ENCODE measurements around the gene IRF7. TPM values are rescaled to one million over a fixed set of nuclear protein-coding genes. Genes with fewer than 3 reads are reported as not detected.

The IRF7 gene
- polyA plus RNA-seq, 1 of the 3 experiments (the other 2 are of a cell fraction): 6.3 TPM

GRCh38 chr11:595400-595799, 20.4 kb downstream of the IRF7 start:
- peaks cover 37 to 76% of the 10 kb centered on the region in 2 experiments for H3K36me3 ChIP-seq (replicated peaks in 1 of 2; ENCODE audit: control insufficient read depth in 1 of 2, insufficient read depth in 2 of 2, low read length in 1 of 2)
- no peak overlapping the region for H3K4me2 ChIP-seq
- WGBS (ENCODE audit: low lambda C conversion rate): 94% methylated on average over 9 of the region's 10 CpGs
- H3K4me3 ChIP-seq (ENCODE audit: low read depth in 2 of 2, low read length in 1 of 2): no peak overlapping the region
- H3K4me1 ChIP-seq (ENCODE audit: control insufficient read depth in 1 of 2, insufficient read depth in 2 of 2, low read depth in 1 of 2, low read length in 1 of 2): no peaks in the 10 kb centered on the region
- H3K9me2 ChIP-seq: no peaks in the 10 kb centered on the region
- TF ChIP-seq, protein P1, sequence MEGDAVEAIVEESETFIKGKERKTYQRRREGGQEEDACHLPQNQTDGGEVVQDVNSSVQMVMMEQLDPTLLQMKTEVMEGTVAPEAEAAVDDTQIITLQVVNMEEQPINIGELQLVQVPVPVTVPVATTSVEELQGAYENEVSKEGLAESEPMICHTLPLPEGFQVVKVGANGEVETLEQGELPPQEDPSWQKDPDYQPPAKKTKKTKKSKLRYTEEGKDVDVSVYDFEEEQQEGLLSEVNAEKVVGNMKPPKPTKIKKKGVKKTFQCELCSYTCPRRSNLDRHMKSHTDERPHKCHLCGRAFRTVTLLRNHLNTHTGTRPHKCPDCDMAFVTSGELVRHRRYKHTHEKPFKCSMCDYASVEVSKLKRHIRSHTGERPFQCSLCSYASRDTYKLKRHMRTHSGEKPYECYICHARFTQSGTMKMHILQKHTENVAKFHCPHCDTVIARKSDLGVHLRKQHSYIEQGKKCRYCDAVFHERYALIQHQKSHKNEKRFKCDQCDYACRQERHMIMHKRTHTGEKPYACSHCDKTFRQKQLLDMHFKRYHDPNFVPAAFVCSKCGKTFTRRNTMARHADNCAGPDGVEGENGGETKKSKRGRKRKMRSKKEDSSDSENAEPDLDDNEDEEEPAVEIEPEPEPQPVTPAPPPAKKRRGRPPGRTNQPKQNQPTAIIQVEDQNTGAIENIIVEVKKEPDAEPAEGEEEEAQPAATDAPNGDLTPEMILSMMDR (IDR thresholded peaks at IDR 0.05): no peak
- TF ChIP-seq JUND (IDR thresholded peaks at IDR 0.05): no peak
- no peak for TF ChIP-seq NFIC (IDR thresholded peaks at IDR 0.05; ENCODE audit: borderline replicate concordance)
- H3K9me3 ChIP-seq: no peaks in the 10 kb centered on the region
- H2AFZ ChIP-seq (ENCODE audit: low read depth): no peak overlapping the region
- no peaks in the 10 kb centered on the region for H3F3A ChIP-seq (replicated peaks; ENCODE audit: insufficient read depth)
- no peaks in the 10 kb centered on the region for H3K27me3 ChIP-seq (ENCODE audit: insufficient read depth)
- H3K79me2 ChIP-seq (ENCODE audit: insufficient read depth): peaks cover 34% of the 10 kb centered on the region
- ChIA-PET CTCF (interaction anchor here (1.3 kb wide), 1 partner anchor 11 kb away, joined by 5 read pairs; no protein-coding TSS in a partner anchor), POLR2A (no interaction called here)
- H3K9ac ChIP-seq: no peak overlapping the region
- peaks cover 24% of the 10 kb centered on the region for H4K20me1 ChIP-seq (ENCODE audit: insufficient read depth)
- DNase-seq: no peak
- no peak overlapping the region for H3K27ac ChIP-seq (ENCODE audit: low read depth in 2 of 2, low read length in 1 of 2)

DNA sequence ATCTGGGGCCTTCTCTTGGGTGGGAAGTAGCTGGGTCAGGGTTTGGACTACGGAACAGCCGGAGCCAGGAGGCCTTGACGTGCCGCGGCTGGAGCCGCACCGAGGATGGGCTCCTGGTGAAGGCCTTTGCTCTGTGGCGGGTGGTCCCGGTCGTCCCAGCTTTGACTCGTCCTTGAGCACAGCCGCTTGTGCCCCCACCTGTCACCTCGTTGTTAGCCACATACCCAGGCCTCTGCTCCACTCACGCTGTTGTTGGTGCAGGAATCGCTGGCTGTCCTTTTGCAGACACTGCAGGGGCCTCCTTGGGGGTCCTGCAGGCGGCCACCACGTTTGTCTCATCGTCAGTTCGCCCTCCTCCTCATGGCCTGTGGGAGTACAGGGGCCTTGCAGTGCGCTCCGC, 22.4 kb downstream of the IRF7 start:
- CTCF ChIA-PET: no interaction called here
- H3K27me3 ChIP-seq (ENCODE audit: insufficient read depth): no peaks in the 10 kb centered on the region
- peaks cover 37 to 72% of the 10 kb centered on the region in 2 experiments for H3K36me3 ChIP-seq (replicated peaks in 1 of 2; ENCODE audit: control insufficient read depth in 1 of 2, insufficient read depth in 2 of 2, low read length in 1 of 2)
- no peak overlapping the region for H3K4me2 ChIP-seq
- no peak overlapping the region for H3K4me3 ChIP-seq (ENCODE audit: low read depth in 2 of 2, low read length in 1 of 2)
- H3K79me2 ChIP-seq (ENCODE audit: insufficient read depth): peaks cover 46% of the 10 kb centered on the region
- peaks cover 1% of the 10 kb centered on the region for H3F3A ChIP-seq (replicated peaks; ENCODE audit: insufficient read depth)
- H3K9ac ChIP-seq: no peak overlapping the region
- no peak overlapping the region for H3K27ac ChIP-seq (ENCODE audit: low read depth in 2 of 2, low read length in 1 of 2)
- no peaks in the 10 kb centered on the region for H3K4me1 ChIP-seq (ENCODE audit: control insufficient read depth in 1 of 2, insufficient read depth in 2 of 2, low read depth in 1 of 2, low read length in 1 of 2)
- no peaks in the 10 kb centered on the region for H3K9me3 ChIP-seq
- DNase-seq: no peak
- peaks cover 40% of the 10 kb centered on the region for H4K20me1 ChIP-seq (ENCODE audit: insufficient read depth)
- no peak overlapping the region for H2AFZ ChIP-seq (ENCODE audit: low read depth)
- POLR2A ChIA-PET: no interaction called here
- no peak for TF ChIP-seq IRF3 (IDR thresholded peaks at IDR 0.05; ENCODE audit: low read depth, low read length)
- no peak for TF ChIP-seq RFX5 (IDR thresholded peaks at IDR 0.05; ENCODE audit: low read length)
- no peak for TF ChIP-seq RXRA (IDR thresholded peaks at IDR 0.05; ENCODE audit: borderline replicate concordance, low read depth)
- TF ChIP-seq ELF1 (IDR thresholded peaks at IDR 0.05): no peak
- TF ChIP-seq JUND (IDR thresholded peaks at IDR 0.05): no peak
- no peak for TF ChIP-seq EP300 (IDR thresholded peaks at IDR 0.05; ENCODE audit: borderline replicate concordance in 1 of 2, low read depth in 1 of 2, low read length in 1 of 2)
- TF ChIP-seq FOXJ3 (CRISPR knock-in tag; IDR thresholded peaks at IDR 0.05): no peak
- TF ChIP-seq TCF12 (IDR thresholded peaks at IDR 0.05): no peak
- TF ChIP-seq SMC3 (IDR thresholded peaks at IDR 0.05; ENCODE audit: low read depth, low read length): no peak
- no peak for TF ChIP-seq TAF1 (IDR thresholded peaks at IDR 0.05; ENCODE audit: borderline replicate concordance, low read depth, low read length)
- TF ChIP-seq ZBTB33 (IDR thresholded peaks at IDR 0.05; ENCODE audit: borderline replicate concordance, low read depth): no peak
- TF ChIP-seq, protein P2, sequence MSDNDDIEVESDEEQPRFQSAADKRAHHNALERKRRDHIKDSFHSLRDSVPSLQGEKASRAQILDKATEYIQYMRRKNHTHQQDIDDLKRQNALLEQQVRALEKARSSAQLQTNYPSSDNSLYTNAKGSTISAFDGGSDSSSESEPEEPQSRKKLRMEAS (IDR thresholded peaks at IDR 0.05; ENCODE audit: low read depth): no peak
- no peak for TF ChIP-seq PBX3 (IDR thresholded peaks at IDR 0.05)
- TF ChIP-seq CHD2 (IDR thresholded peaks at IDR 0.05; ENCODE audit: low read length, partially characterized antibody): no peak
- TF ChIP-seq MEF2A (IDR thresholded peaks at IDR 0.05; ENCODE audit: borderline replicate concordance, low read depth): no peak
- no peaks in the 10 kb centered on the region for H3K9me2 ChIP-seq
- WGBS (ENCODE audit: low lambda C conversion rate): 97% methylated on average over 21 of the region's 21 CpGs

Data from SK-N-SH (cell line).